B cell (primary cell): ENCODE measurements around the gene VMO1.

Experiments used
- CTCF ChIP-seq: fragments of 200-600 bp; IDR thresholded peaks from one replicate; pipeline ENCODE4 v1.8.0; 2022; ENCODE audit warnings: antibody characterized with exemption, mild to moderate bottlenecking
- EZH2 ChIP-seq: IDR thresholded peaks from 2 replicates; pipeline ENCODE4 v1.6.1; 2012; ENCODE audit warnings: borderline replicate concordance, low read depth, mild to moderate bottlenecking, moderate library complexity, low read length; ENCODE audit not compliant: insufficient read depth, poor library complexity, severe bottlenecking

GRCh38 chr17:4759776-4760236 is 26.4 kb downstream of the VMO1 start:
- TF ChIP-seq CTCF (no peak), EZH2 (no peak)
